ENCODE data around the gene DENND1A.
"Not testable (repeated sequence)": the region's sequence is repeated elsewhere in the genome, so short reads cannot be mapped to it uniquely, and the experiment has no call there.

The DENND1A gene

GRCh38 chr9:123639743-123640142 is 290.2 kb downstream of the DENND1A start:
- DNase-seq (ENCODE audit: extremely low spot score) = no peak
- POLR2A ChIA-PET = no interaction called here
- TF ChIP-seq NFRKB (IDR thresholded peaks at IDR 0.05) (no peak), HDGF (IDR thresholded peaks at IDR 0.05; ENCODE audit: borderline replicate concordance) (no peak), BHLHE40 (IDR thresholded peaks at IDR 0.05; ENCODE audit: borderline replicate concordance) (no peak), SUZ12 (IDR thresholded peaks at IDR 0.05) (no peak), LEF1 (IDR thresholded peaks at IDR 0.05; ENCODE audit: borderline replicate concordance) (no peak), CTBP1 (IDR thresholded peaks at IDR 0.05; ENCODE audit: borderline replicate concordance) (no peak), FOXK2 (IDR thresholded peaks at IDR 0.05) (no peak), ARNT (IDR thresholded peaks at IDR 0.05) (no peak), ELF4 (IDR thresholded peaks at IDR 0.05) (no peak), L3MBTL2 (conservative IDR thresholded peaks at IDR 0.05) (no peak), FOXA1 (IDR thresholded peaks at IDR 0.05) (no peak), ZNF384 (IDR thresholded peaks at IDR 0.05) (no peak), TARDBP (IDR thresholded peaks at IDR 0.05) (no peak), FOXM1 (IDR thresholded peaks at IDR 0.05; ENCODE audit: borderline replicate concordance) (no peak)
- TF ChIP-seq, protein P1, sequence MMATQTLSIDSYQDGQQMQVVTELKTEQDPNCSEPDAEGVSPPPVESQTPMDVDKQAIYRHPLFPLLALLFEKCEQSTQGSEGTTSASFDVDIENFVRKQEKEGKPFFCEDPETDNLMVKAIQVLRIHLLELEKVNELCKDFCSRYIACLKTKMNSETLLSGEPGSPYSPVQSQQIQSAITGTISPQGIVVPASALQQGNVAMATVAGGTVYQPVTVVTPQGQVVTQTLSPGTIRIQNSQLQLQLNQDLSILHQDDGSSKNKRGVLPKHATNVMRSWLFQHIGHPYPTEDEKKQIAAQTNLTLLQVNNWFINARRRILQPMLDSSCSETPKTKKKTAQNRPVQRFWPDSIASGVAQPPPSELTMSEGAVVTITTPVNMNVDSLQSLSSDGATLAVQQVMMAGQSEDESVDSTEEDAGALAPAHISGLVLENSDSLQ (IDR thresholded peaks at IDR 0.05) = no peak
- CTCF ChIA-PET = interaction anchor here (0.6 kb wide), 1 partner anchor 182 kb away, joined by 4 read pairs; no protein-coding TSS in a partner anchor

- DNase-seq (ENCODE audit: extremely low spot score) = no peak
- POLR2A ChIA-PET = no interaction called here
- TF ChIP-seq CTBP1 (IDR thresholded peaks at IDR 0.05; ENCODE audit: borderline replicate concordance) (no peak), L3MBTL2 (conservative IDR thresholded peaks at IDR 0.05) (no peak), ELF4 (IDR thresholded peaks at IDR 0.05) (no peak), FOXK2 (IDR thresholded peaks at IDR 0.05) (no peak), HDGF (IDR thresholded peaks at IDR 0.05; ENCODE audit: borderline replicate concordance) (no peak)
- TF ChIP-seq, protein P1 (IDR thresholded peaks at IDR 0.05) = no peak
- CTCF ChIA-PET = interaction anchor here (0.6 kb wide), 2 partner anchors 14 to 73 kb away, joined by 3 read pairs; no protein-coding TSS in a partner anchor
Measured at GRCh38 chr9:123637945-123638634, 291.8 kb downstream of the DENND1A start.

DNA sequence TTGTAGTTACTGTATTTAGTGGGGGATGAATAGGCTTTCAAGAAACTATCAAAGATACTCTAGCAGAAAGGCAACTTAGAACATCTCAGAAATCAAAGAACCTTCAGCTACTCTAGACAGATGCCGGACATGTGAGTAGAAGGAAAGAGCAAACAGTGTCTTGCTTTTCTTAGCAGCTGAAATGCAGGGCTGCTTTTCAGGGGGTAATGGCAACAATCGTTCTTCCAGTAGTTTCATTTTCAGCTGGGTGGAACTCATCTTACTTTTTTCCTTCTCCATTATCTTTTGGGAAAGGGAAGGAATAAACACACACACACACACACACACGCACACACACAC is 292.4 kb downstream of the DENND1A start:
- TF ChIP-seq SP1 (IDR thresholded peaks at IDR 0.05) (no peak), LEF1 (IDR thresholded peaks at IDR 0.05; ENCODE audit: borderline replicate concordance) (no peak), ZNF384 (IDR thresholded peaks at IDR 0.05) (no peak), ELF4 (IDR thresholded peaks at IDR 0.05) (no peak), HDGF (IDR thresholded peaks at IDR 0.05; ENCODE audit: borderline replicate concordance) (no peak), ARNT (IDR thresholded peaks at IDR 0.05) (no peak), TARDBP (IDR thresholded peaks at IDR 0.05) (no peak), FOXA1 (IDR thresholded peaks at IDR 0.05) (no peak), SUZ12 (IDR thresholded peaks at IDR 0.05) (no peak), FOXM1 (IDR thresholded peaks at IDR 0.05; ENCODE audit: borderline replicate concordance) (no peak), CTBP1 (IDR thresholded peaks at IDR 0.05; ENCODE audit: borderline replicate concordance) (no peak)
- DNase-seq (ENCODE audit: extremely low spot score) = no peak
- ChIA-PET CTCF (interaction anchor here (0.6 kb wide), 1 partner anchor 14 kb away, joined by 3 read pairs; no protein-coding TSS in a partner anchor), POLR2A (no interaction called here)

DNA sequence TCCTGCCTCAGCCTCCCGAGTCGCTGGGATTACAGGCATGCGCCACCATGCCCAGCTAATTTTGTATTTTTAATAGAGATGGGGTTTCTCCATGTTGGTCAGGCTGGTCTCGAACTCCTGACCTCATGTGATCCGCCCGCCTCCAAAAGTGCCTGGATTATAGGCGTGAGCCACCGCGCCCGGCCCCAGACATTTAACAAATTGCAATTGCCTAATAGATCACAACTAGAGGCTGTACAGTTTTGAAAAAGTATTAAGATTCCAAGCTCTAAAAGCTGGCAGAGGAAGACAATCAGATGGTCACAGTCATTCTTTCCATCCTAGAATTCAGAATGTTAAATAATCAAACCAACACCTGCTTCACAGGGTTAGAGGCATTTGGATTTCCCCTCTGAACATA is 293.1 kb downstream of the DENND1A start:
- POLR2A ChIA-PET; DNase-seq (ENCODE audit: extremely low spot score); CTCF ChIA-PET: not testable (repeated sequence)

DNA sequence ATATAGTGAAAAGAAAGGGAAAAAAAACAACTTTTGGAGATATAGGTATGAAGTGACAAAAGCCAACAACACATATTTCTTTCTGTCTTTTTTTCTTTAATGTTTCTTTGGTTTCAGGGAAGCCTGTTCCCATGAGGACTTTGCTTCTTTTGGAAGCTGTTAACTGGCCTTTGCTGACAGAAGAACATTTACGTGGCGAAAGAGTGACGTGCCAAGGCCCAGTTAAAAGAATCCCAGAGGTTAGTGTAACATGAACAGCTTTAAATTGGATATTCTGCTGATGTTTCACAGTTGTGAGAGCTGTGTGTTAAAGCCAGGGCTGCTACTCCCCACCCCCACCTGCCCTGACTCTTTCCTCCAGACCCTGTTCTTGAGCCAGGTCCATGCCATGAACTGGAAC is 298.1 kb downstream of the DENND1A start:
- POLR2A ChIA-PET = no interaction called here
- CTCF ChIA-PET = no interaction called here
- TF ChIP-seq SUZ12 (IDR thresholded peaks at IDR 0.05) (no peak), ARNT (IDR thresholded peaks at IDR 0.05) (no peak), FOXM1 (IDR thresholded peaks at IDR 0.05; ENCODE audit: borderline replicate concordance) (no peak), NFRKB (IDR thresholded peaks at IDR 0.05) (no peak), HDGF (IDR thresholded peaks at IDR 0.05; ENCODE audit: borderline replicate concordance) (no peak), BHLHE40 (IDR thresholded peaks at IDR 0.05; ENCODE audit: borderline replicate concordance) (no peak), FOXK2 (IDR thresholded peaks at IDR 0.05) (no peak), L3MBTL2 (conservative IDR thresholded peaks at IDR 0.05) (no peak), LEF1 (IDR thresholded peaks at IDR 0.05; ENCODE audit: borderline replicate concordance) (no peak), ELF4 (IDR thresholded peaks at IDR 0.05) (no peak), CTBP1 (IDR thresholded peaks at IDR 0.05; ENCODE audit: borderline replicate concordance) (no peak), ZNF384 (IDR thresholded peaks at IDR 0.05) (no peak), SP1 (IDR thresholded peaks at IDR 0.05) (no peak), TARDBP (IDR thresholded peaks at IDR 0.05) (no peak), FOXA1 (IDR thresholded peaks at IDR 0.05) (no peak)
- TF ChIP-seq, protein P1 (IDR thresholded peaks at IDR 0.05) = no peak
- no peak for DNase-seq (ENCODE audit: extremely low spot score)

DNA sequence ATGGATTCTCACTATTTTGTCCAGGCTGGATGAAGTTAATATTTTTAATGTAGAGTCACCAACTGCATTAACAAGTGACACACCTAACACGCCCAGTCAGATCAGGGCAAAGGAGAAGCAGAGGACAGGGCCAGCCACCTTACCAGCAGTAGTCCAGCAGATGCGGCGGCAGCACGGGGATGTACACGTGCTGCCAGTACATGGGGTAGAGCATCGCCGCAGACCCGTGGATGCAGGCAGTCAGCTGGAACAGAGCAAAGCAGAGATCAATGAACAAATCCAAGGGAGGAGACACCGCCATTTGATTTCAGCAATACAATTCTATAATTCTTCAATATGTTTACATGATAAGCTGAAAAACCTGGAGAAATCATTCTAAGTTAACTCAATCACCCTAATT is 299.7 kb downstream of the DENND1A start:
- TF ChIP-seq FOXA1 (IDR thresholded peaks at IDR 0.05) (no peak), SUZ12 (IDR thresholded peaks at IDR 0.05) (no peak), CTBP1 (IDR thresholded peaks at IDR 0.05; ENCODE audit: borderline replicate concordance) (no peak), FOXM1 (IDR thresholded peaks at IDR 0.05; ENCODE audit: borderline replicate concordance) (no peak), NFRKB (IDR thresholded peaks at IDR 0.05) (no peak), ELF4 (IDR thresholded peaks at IDR 0.05) (no peak), TARDBP (IDR thresholded peaks at IDR 0.05) (no peak), L3MBTL2 (conservative IDR thresholded peaks at IDR 0.05) (no peak), ARNT (IDR thresholded peaks at IDR 0.05) (no peak), ZNF384 (IDR thresholded peaks at IDR 0.05) (no peak), HDGF (IDR thresholded peaks at IDR 0.05; ENCODE audit: borderline replicate concordance) (no peak), FOXK2 (IDR thresholded peaks at IDR 0.05) (no peak)
- no peak for DNase-seq (ENCODE audit: extremely low spot score)
- ChIA-PET CTCF (interaction anchor here (0.6 kb wide), 1 partner anchor 134 kb away, joined by 3 read pairs; no protein-coding TSS in a partner anchor), POLR2A (no interaction called here)

Measured in HEK293T (cell line).